DND-41 (cell line): ENCODE measurements around the gene AFAP1.

Experiments
- ATAC-seq: fragments of 200-7000 bp; cut with Tn5 transposase; 3 replicates; pipeline ENCODE4 v1.9.1; 2021; ENCODE audit warnings: low read depth; ENCODE audit not compliant: insufficient read depth
- DNase-seq: peaks from one replicate; pipeline ENCODE4 v3.0.0-alpha.2; 2020
- H2AFZ ChIP-seq: 2 replicates; pipeline ENCODE4 v1.6.0; 2012; ENCODE audit warnings: low read depth, low read length
- H3K27ac ChIP-seq: 2 replicates; pipeline ENCODE4 v1.5.1; 2012; ENCODE audit warnings: low read length, inconsistent platforms
- H3K27me3 ChIP-seq: fragments of 200-600 bp; sonication (generic); 2 replicates; pipeline ENCODE4 v1.6.0; 2012; ENCODE audit warnings: low read length, mild to moderate bottlenecking, inconsistent platforms; ENCODE audit not compliant: insufficient read depth, poor library complexity
- H3K36me3 ChIP-seq: 2 replicates; pipeline ENCODE4 v1.5.1; 2012; ENCODE audit warnings: low read length, inconsistent platforms; ENCODE audit not compliant: insufficient read depth
- H3K4me1 ChIP-seq: 2 replicates; pipeline ENCODE4 v1.5.1; 2012; ENCODE audit warnings: mild to moderate bottlenecking, low read length; ENCODE audit not compliant: insufficient read depth
- H3K4me2 ChIP-seq: 2 replicates; pipeline ENCODE4 v1.6.0; 2012; ENCODE audit warnings: mild to moderate bottlenecking, moderate library complexity, low read length, inconsistent platforms; ENCODE audit not compliant: insufficient read depth
- H3K4me3 ChIP-seq, 2 experiments: fragments of 200-600 bp in 1 of 2; shearing (Covaris generic) in 1 of 2; 2 replicates each; pipeline ENCODE4 v1.5.1; 2012 to 2016; ENCODE audit warnings: inconsistent platforms in 2 of 2, low read length in 2 of 2, mild to moderate bottlenecking in 2 of 2, low read depth in 1 of 2, moderate library complexity in 1 of 2
- H3K79me2 ChIP-seq: 2 replicates; pipeline ENCODE4 v1.6.0; 2012; ENCODE audit warnings: low read length, inconsistent platforms; ENCODE audit not compliant: insufficient read depth
- H3K9ac ChIP-seq: 2 replicates; pipeline ENCODE4 v1.6.0; 2012; ENCODE audit warnings: low read depth, mild to moderate bottlenecking, inconsistent platforms, low read length, moderate library complexity
- H3K9me3 ChIP-seq: 2 replicates; pipeline ENCODE4 v1.5.1; 2012; ENCODE audit warnings: low read length, moderate library complexity, mild to moderate bottlenecking, inconsistent platforms; ENCODE audit not compliant: insufficient read depth, severe bottlenecking
- H4K20me1 ChIP-seq: 2 replicates; pipeline ENCODE4 v1.6.0; 2012; ENCODE audit warnings: low read length; ENCODE audit not compliant: insufficient read depth
- CTCF ChIP-seq: IDR thresholded peaks from 2 replicates; pipeline ENCODE4 v1.5.1; 2012; ENCODE audit warnings: borderline replicate concordance, low read length, moderate library complexity, mild to moderate bottlenecking; ENCODE audit not compliant: poor library complexity, severe bottlenecking; ENCODE audit errors: extremely low read depth
- EZH2 ChIP-seq: IDR thresholded peaks from 3 replicates; pipeline ENCODE4 v1.6.1; 2012; ENCODE audit warnings: borderline replicate concordance, low read depth, mild to moderate bottlenecking, moderate library complexity, low read length, inconsistent platforms; ENCODE audit not compliant: severe bottlenecking

Gene AFAP1

GRCh38 chr4:7815562-7815961 lies 124.1 kb downstream of the AFAP1 start:
- Histone ChIP-seq H3K79me2 (no peaks in the 10 kb centered on the region), H3K9ac (no peak overlapping the region), H3K4me2 (no peak overlapping the region), H3K36me3 (no peaks in the 10 kb centered on the region), H3K27ac (no peak overlapping the region), H4K20me1 (no peaks in the 10 kb centered on the region), H3K4me3 (no peak overlapping the region), H2AFZ (no peak overlapping the region), H3K4me1 (no peaks in the 10 kb centered on the region), H3K27me3 (peaks cover 15% of the 10 kb centered on the region), H3K9me3 (no peaks in the 10 kb centered on the region)
- ATAC-seq (no peak), DNase-seq (no peak)
- TF ChIP-seq CTCF (no peak), EZH2 (no peak)

- Histone ChIP-seq H3K4me3 (no peak overlapping the region), H3K27me3 (peaks cover 13% of the 10 kb centered on the region), H3K79me2 (no peaks in the 10 kb centered on the region), H3K9ac (no peak overlapping the region), H4K20me1 (no peaks in the 10 kb centered on the region), H3K4me2 (no peak overlapping the region), H2AFZ (no peak overlapping the region), H3K9me3 (no peaks in the 10 kb centered on the region), H3K36me3 (no peaks in the 10 kb centered on the region), H3K27ac (no peak overlapping the region), H3K4me1 (no peaks in the 10 kb centered on the region)
- ATAC-seq (no peak), DNase-seq (no peak)
- TF ChIP-seq CTCF (no peak), EZH2 (no peak)
These were observed 125.2 kb downstream of the AFAP1 start for GRCh38 chr4:7814451-7814850.

- no peak overlapping the region for H3K4me2 ChIP-seq
- no peak overlapping the region for H3K4me3 ChIP-seq
- no peaks in the 10 kb centered on the region for H3K36me3 ChIP-seq
- H3K4me1 ChIP-seq = no peaks in the 10 kb centered on the region
- no peak for ATAC-seq
- H2AFZ ChIP-seq = no peak overlapping the region
- no peak overlapping the region for H3K9ac ChIP-seq
- H3K27ac ChIP-seq = no peak overlapping the region
- no peaks in the 10 kb centered on the region for H3K9me3 ChIP-seq
- no peak for DNase-seq
- H3K27me3 ChIP-seq = peaks cover 13% of the 10 kb centered on the region
- TF ChIP-seq CTCF = no peak
- no peak for TF ChIP-seq EZH2
- H3K79me2 ChIP-seq = no peaks in the 10 kb centered on the region
- no peaks in the 10 kb centered on the region for H4K20me1 ChIP-seq
These were observed 126.0 kb downstream of the AFAP1 start for GRCh38 chr4:7813674-7814073.

GRCh38 chr4:7812921-7813320 lies 126.7 kb downstream of the AFAP1 start:
- Histone ChIP-seq H3K79me2 (no peaks in the 10 kb centered on the region), H3K36me3 (no peaks in the 10 kb centered on the region), H3K4me1 (no peaks in the 10 kb centered on the region), H3K4me3 (no peak overlapping the region), H4K20me1 (no peaks in the 10 kb centered on the region), H3K9ac (no peak overlapping the region), H3K9me3 (no peaks in the 10 kb centered on the region), H3K27ac (no peak overlapping the region), H3K4me2 (no peak overlapping the region), H2AFZ (no peak overlapping the region), H3K27me3 (peaks cover 16% of the 10 kb centered on the region)
- no peak for TF ChIP-seq EZH2
- no peak for TF ChIP-seq CTCF
- ATAC-seq = no peak
- DNase-seq = no peak
